OCI-LY1 (cell line): ENCODE data around the gene EYA3.

Source experiments
- EZH2 ChIP-seq: fragments of 200-600 bp; sonication (generic), shearing (Covaris generic); IDR thresholded peaks from 2 replicates; pipeline ENCODE4 v1.8.0; 2017; ENCODE audit warnings: borderline replicate concordance, mixed run types, mild to moderate bottlenecking, antibody characterized with exemption, low read length, moderate library complexity, mixed read lengths
- TF ChIP-seq, protein P1 (sequence below): fragments of 200-600 bp; sonication (generic), shearing (Covaris generic); IDR thresholded peaks from 2 replicates; pipeline ENCODE4 v1.5.1; 2017; ENCODE audit warnings: mild to moderate bottlenecking, antibody characterized with exemption, low read length, moderate library complexity, mixed read lengths

DNA sequence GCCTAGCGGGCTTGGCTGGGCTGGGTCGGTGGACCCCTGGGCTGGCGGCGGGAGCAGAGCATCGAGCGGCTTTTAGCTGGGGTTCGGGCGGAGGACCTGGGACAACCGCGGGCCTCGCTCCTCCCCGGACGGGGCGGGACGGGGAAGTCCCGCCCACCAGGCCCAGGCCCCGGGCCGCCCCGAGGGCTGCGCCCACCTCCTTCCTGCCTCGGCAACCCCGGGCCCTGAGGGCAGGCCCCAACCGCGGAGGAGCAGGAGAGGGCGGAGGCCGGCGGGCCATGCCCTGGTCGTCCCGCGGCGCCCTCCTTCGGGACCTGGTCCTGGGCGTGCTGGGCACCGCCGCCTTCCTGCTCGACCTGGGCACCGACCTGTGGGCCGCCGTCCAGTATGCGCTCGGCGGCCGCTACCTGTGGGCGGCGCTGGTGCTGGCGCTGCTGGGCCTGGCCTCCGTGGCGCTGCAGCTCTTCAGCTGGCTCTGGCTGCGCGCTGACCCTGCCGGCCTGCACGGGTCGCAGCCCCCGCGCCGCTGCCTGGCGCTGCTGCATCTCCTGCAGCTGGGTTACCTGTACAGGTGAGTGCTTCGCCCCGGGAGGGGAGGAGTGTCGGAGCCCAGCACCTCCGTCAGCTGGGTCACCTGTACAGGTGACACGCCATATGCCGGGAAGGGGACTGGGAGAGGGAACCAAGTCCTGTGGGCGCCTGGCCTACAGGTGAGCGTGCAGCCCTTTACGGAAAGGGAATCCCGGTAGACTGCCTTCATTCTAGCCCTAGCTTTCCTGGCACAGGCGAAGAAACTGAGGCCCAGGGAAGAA lies 128.4 kb downstream of the EYA3 start, which contains the start of gene XKR8:
- TF ChIP-seq, protein P1, sequence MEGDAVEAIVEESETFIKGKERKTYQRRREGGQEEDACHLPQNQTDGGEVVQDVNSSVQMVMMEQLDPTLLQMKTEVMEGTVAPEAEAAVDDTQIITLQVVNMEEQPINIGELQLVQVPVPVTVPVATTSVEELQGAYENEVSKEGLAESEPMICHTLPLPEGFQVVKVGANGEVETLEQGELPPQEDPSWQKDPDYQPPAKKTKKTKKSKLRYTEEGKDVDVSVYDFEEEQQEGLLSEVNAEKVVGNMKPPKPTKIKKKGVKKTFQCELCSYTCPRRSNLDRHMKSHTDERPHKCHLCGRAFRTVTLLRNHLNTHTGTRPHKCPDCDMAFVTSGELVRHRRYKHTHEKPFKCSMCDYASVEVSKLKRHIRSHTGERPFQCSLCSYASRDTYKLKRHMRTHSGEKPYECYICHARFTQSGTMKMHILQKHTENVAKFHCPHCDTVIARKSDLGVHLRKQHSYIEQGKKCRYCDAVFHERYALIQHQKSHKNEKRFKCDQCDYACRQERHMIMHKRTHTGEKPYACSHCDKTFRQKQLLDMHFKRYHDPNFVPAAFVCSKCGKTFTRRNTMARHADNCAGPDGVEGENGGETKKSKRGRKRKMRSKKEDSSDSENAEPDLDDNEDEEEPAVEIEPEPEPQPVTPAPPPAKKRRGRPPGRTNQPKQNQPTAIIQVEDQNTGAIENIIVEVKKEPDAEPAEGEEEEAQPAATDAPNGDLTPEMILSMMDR = peak; percentile 58
- TF ChIP-seq EZH2 = no peak
